COR-L47 (cell line): ENCODE data around the gene SMIM13.
"Not testable (repeated sequence)": the region's sequence is repeated elsewhere in the genome, so short reads cannot be mapped to it uniquely, and the experiment has no call there.

ENCODE experiments used
- DNase-seq: peaks from one replicate; lab custom pipeline; 2025; lab: John Stamatoyannopoulos, UW

Gene SMIM13

GRCh38 chr6:11083956-11084355 lies 9.7 kb upstream of the SMIM13 start:
- DNase-seq: no peak

GRCh38 chr6:11085758-11086435 lies 7.7 kb upstream of the SMIM13 start:
- DNase-seq: no peak

GRCh38 chr6:11087141-11087812 lies 6.4 kb upstream of the SMIM13 start:
- not testable (repeated sequence) for DNase-seq

- no peak for DNase-seq
These were observed 3.9 kb upstream of the SMIM13 start for GRCh38 chr6:11089695-11090094.

- DNase-seq: not testable (repeated sequence)
These were observed 2.5 kb upstream of the SMIM13 start for GRCh38 chr6:11091141-11091540.

- peak; percentile 39 for DNase-seq
These were observed 812 bp upstream of the SMIM13 start for GRCh38 chr6:11092668-11093375.

GRCh38 chr6:11093376-11093625 lies 333 bp upstream of the SMIM13 start:
- DNase-seq: no peak

GRCh38 chr6:11094411-11094851 lies 797 bp downstream of the SMIM13 start:
- peak; percentile 33 for DNase-seq

GRCh38 chr6:11094941-11095340 lies 1.3 kb downstream of the SMIM13 start:
- no peak for DNase-seq

GRCh38 chr6:11096109-11096508 lies 2.5 kb downstream of the SMIM13 start:
- peak; percentile 50 for DNase-seq

- DNase-seq: no peak
These were observed 3.8 kb downstream of the SMIM13 start for GRCh38 chr6:11097476-11097875.

GRCh38 chr6:11098004-11098403 lies 4.4 kb downstream of the SMIM13 start:
- no peak for DNase-seq

- no peak for DNase-seq
These were observed 7.8 kb downstream of the SMIM13 start for GRCh38 chr6:11101417-11101816.

GRCh38 chr6:11103065-11103464 lies 9.4 kb downstream of the SMIM13 start:
- DNase-seq: no peak

- DNase-seq: no peak
These were observed 15.1 kb downstream of the SMIM13 start for GRCh38 chr6:11108726-11109125.

GRCh38 chr6:11110921-11111768 lies 17.5 kb downstream of the SMIM13 start, which contains the start of gene ERVFRD-1:
Gene ERVFRD-1, minus strand, starts transcription at chr6:11111725. Its CDS starts 6,415 bp downstream, at chr6:11105310.
- no peak for DNase-seq

- no peak for DNase-seq
These were observed 18.3 kb downstream of the SMIM13 start for GRCh38 chr6:11111769-11112437.

GRCh38 chr6:11113038-11113437 lies 19.4 kb downstream of the SMIM13 start:
- DNase-seq: no peak

GRCh38 chr6:11115808-11116536 lies 22.3 kb downstream of the SMIM13 start:
- DNase-seq: not testable (repeated sequence)

GRCh38 chr6:11120271-11121005 lies 26.8 kb downstream of the SMIM13 start:
- peak; percentile 17 for DNase-seq
